Stomach (tissue), 9 donors: Measurements from ENCODE around the gene HS6ST1. TPM values are rescaled to one million over a fixed set of nuclear protein-coding genes. Genes with fewer than 3 reads are reported as not detected.

Experiments
- DNase-seq, 2 donors: peaks; one replicate each; pipeline versions ENCODE4 v3.0.0 to v3.0.0-alpha.2; 2013 to 2019
- H3K27ac ChIP-seq, 5 donors: fragments of 200-600 bp in 4 of 5; sonication (generic) in 4 of 5; one replicate each; pipeline ENCODE4 v1.5.1; 2013 to 2019; ENCODE audit warnings: mild to moderate bottlenecking in 1 of 5, moderate library complexity in 1 of 5
- H3K27me3 ChIP-seq, 3 donors: fragments of 200-600 bp; sonication (generic); one replicate each; pipeline ENCODE4 v1.5.1; 2017 to 2019; ENCODE audit warnings: mixed run types in 1 of 3
- H3K36me3 ChIP-seq, 4 donors: fragments of 200-600 bp; sonication (generic); 1 replicate in 3 of 4; 2 replicates in 1 of 4; pipeline ENCODE4 v1.5.1; 2016 to 2019
- H3K4me1 ChIP-seq, 4 donors: fragments of 200-600 bp; sonication (generic); one replicate each; pipeline ENCODE4 v1.5.1; 2016 to 2019
- H3K4me3 ChIP-seq, 4 donors: fragments of 200-600 bp; sonication (generic) in 3 of 4; one replicate each; pipeline ENCODE4 v1.5.1; 2016 to 2019; ENCODE audit warnings: mild to moderate bottlenecking in 1 of 4
- H3K9me3 ChIP-seq, 4 donors: fragments of 200-600 bp; sonication (generic); one replicate each; pipeline ENCODE4 v1.5.1; 2016 to 2019
- CTCF ChIP-seq, 7 experiments: fragments of 450-650 bp in 4 of 7; fragments of 200-600 bp in 3 of 7; sonication (generic) in 3 of 7; IDR thresholded peaks; one replicate each; pipeline ENCODE4 v1.5.1; 2016 to 2019; ENCODE audit warnings: antibody characterized with exemption in 7 of 7, control low read depth in 2 of 7, mild to moderate bottlenecking in 1 of 7
- EP300 ChIP-seq: sonication (generic); formaldehyde crosslinking; IDR thresholded peaks from one replicate; pipeline ENCODE4 v1.6.1; 2017; ENCODE audit warnings: antibody characterized with exemption
- POLR2A ChIP-seq, 4 donors: fragments of 450-650 bp; IDR thresholded peaks; one replicate each; pipeline ENCODE4 v1.6.1; 2016; ENCODE audit warnings: antibody characterized with exemption in 4 of 4, control low read depth in 2 of 4, mild to moderate bottlenecking in 1 of 4, moderate library complexity in 1 of 4
- POLR2AphosphoS5 ChIP-seq, 3 donors: sonication (generic); formaldehyde crosslinking; IDR thresholded peaks; one replicate each; pipeline ENCODE4 v1.6.1; 2016; ENCODE audit warnings: antibody characterized with exemption in 3 of 3
- whole genome bisulfite sequencing, 5 donors: extraction: QIAGEN DNeasy Blood & Tissue Kit in 3 of 5; methylation state at CpG; one replicate each; pipeline versions ENCODE4 v1.1.5 to v1.1.7; 2013 to 2018; 5-methylcytosine and 5-hydroxymethylcytosine counted together
- intact Hi-C: fragments of 100-400 bp; cut with DNase I; formaldehyde crosslinking; loops from one replicate; pipeline ENCODE4 v1.15.1; 2023; ENCODE audit warnings: low total_unique reads
- polyA plus RNA-seq, 3 donors: library from polyadenylated mRNA; stranded (reverse); fragments of 200-250 nt; gene quantifications; one replicate each; pipeline ENCODE4 v1.2.3, GENCODE V29; 2013
- total RNA-seq, 5 donors: library from RNA; depleted of rRNA; stranded (reverse); fragments of >200 nt; gene quantifications; one replicate each; pipeline versions ENCODE4 v1.1.0 to v1.2.3, GENCODE V29; 2014 to 2016
- donor health status: healthy with polysubstance abuse.
- donor health status: Bipolar disorder and iron deficiency.
- donor health status: healthy.

The HS6ST1 gene
- total and polyA plus RNA-seq, 8 donors = 2.9 to 178 (median 12.8) TPM

GRCh38 chr2:128290356-128290755 lies 28.3 kb downstream of the HS6ST1 start:
- H3K4me3 ChIP-seq = no peak overlapping the region
- no peaks in the 10 kb centered on the region for H3K27me3 ChIP-seq
- TF ChIP-seq CTCF (IDR thresholded peaks at IDR 0.05) (no peak), POLR2AphosphoS5 (IDR thresholded peaks at IDR 0.05) (no peak), POLR2A (IDR thresholded peaks at IDR 0.05) (no peak), EP300 (no peak)
- intact Hi-C loops = no loop called here
- H3K9me3 ChIP-seq = no peaks in the 10 kb centered on the region
- WGBS, 5 donors = 91 to 97% (median 96%) methylated on average over 3 of the region's 3 CpGs
- DNase-seq = no peak
- H3K27ac ChIP-seq = no peak overlapping the region
- peaks cover 0 to 43% (median 28%) of the 10 kb centered on the region in 4 donors for H3K4me1 ChIP-seq
- peaks cover 0 to 21% (median 18%) of the 10 kb centered on the region in 4 donors for H3K36me3 ChIP-seq

DNA sequence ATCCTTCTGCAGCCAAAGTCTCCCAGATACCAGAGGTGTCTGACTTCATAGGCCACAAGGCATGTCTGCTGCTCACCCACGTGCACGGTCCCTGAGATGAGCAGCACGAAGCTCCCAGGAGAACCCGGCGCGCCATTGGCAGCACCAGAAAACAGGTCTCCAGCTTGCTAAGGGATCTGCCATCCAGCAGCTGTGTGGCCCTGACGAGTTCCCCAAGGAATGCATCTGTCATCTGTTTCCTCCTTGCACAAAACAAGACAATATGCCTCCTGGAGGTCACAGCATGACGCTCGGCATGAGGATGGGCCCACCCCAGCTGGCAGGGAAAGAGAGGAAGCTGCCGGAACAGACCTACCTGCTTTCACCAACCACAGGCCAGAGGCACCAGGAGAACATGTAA lies 29.2 kb downstream of the HS6ST1 start:
- no peaks in the 10 kb centered on the region for H3K9me3 ChIP-seq
- H3K27ac ChIP-seq = no peak overlapping the region
- no peaks in the 10 kb centered on the region for H3K27me3 ChIP-seq
- WGBS, 5 donors = 71 to 89% (median 87%) methylated on average over 4 to 10 of the region's 10 CpGs
- no peak for DNase-seq
- intact Hi-C loops = no loop called here
- H3K36me3 ChIP-seq = peaks cover 0 to 21% (median 18%) of the 10 kb centered on the region in 4 donors
- peaks cover 0 to 44% (median 28%) of the 10 kb centered on the region in 4 donors for H3K4me1 ChIP-seq
- H3K4me3 ChIP-seq = no peak overlapping the region
- no peak for TF ChIP-seq POLR2A (IDR thresholded peaks at IDR 0.05)
- no peak for TF ChIP-seq CTCF (IDR thresholded peaks at IDR 0.05)
- no peak for TF ChIP-seq POLR2AphosphoS5 (IDR thresholded peaks at IDR 0.05)
- no peak for TF ChIP-seq EP300

GRCh38 chr2:128288781-128289180 lies 29.9 kb downstream of the HS6ST1 start:
- intact Hi-C loops = no loop called here
- Histone ChIP-seq H3K36me3 (peaks cover 0 to 21% (median 18%) of the 10 kb centered on the region in 4 donors), H3K4me1 (peaks cover 0 to 49% (median 29%) of the 10 kb centered on the region in 4 donors), H3K27me3 (no peaks in the 10 kb centered on the region), H3K9me3 (no peaks in the 10 kb centered on the region), H3K27ac (no peak overlapping the region), H3K4me3 (no peak overlapping the region)
- TF ChIP-seq CTCF (IDR thresholded peaks at IDR 0.05) (no peak), POLR2A (IDR thresholded peaks at IDR 0.05) (no peak), POLR2AphosphoS5 (IDR thresholded peaks at IDR 0.05) (no peak), EP300 (no peak)
- 83 to 90% (median 89%) methylated on average over 4 to 9 of the region's 9 CpGs for WGBS, 5 donors
- no peak for DNase-seq

DNA sequence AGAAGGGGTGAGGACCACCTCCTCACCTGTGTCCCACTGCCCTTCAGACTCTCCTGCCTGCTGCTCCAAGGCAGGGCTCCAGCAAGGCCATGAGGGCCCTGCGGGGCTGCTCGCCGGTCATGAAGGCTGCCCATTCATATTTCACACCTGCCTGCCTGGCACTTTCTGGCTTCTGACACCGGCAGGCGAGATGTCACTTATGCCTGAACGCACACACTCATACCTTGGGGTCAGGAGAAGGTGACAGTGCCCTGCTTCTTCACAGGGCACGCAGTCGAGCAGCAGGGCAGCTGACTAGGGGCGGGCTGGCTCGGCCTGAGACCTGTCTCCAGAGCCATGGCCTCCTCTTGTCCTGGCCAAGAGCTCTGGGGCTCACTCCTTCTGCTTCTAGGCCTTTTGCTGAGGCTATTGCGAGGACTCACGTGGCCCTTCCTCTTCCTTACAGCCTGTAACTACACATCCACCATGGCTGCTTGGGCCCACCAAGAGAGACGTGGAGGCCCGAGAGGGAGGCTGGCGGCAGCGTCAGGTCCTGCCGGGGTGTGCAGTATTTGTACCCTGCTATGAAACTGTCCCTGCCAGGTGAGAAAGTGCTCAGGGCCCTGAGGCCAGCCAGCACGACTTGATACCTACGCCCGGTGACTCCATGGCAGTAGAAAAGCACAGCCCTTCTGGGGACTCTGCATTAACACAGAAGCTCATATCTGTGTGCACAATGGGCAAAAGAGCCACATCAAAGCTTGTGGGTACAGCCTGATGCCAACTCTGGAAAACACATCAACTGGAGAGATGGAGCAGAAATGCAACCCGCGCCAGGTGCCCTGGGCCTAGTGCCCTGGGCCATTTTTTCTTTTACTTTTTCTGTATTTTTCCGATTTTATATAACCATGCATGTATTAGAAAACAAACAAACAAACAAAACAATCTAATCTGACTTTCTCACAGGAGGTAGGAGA lies 30.6 kb downstream of the HS6ST1 start:
- intact Hi-C loops = no loop called here
- DNase-seq = no peak
- H3K27me3 ChIP-seq = no peaks in the 10 kb centered on the region
- H3K27ac ChIP-seq = no peak overlapping the region
- H3K36me3 ChIP-seq = peaks cover 0 to 21% (median 18%) of the 10 kb centered on the region in 4 donors
- no peaks in the 10 kb centered on the region for H3K9me3 ChIP-seq
- no peak overlapping the region for H3K4me3 ChIP-seq
- H3K4me1 ChIP-seq = peaks cover 4 to 53% (median 33%) of the 10 kb centered on the region in 4 donors
- TF ChIP-seq CTCF (IDR thresholded peaks at IDR 0.05) = no peak
- no peak for TF ChIP-seq EP300
- no peak for TF ChIP-seq POLR2AphosphoS5 (IDR thresholded peaks at IDR 0.05)
- TF ChIP-seq POLR2A (IDR thresholded peaks at IDR 0.05) = no peak
- WGBS, 5 donors = 91 to 94% (median 92%) methylated on average over 22 to 23 of the region's 23 CpGs
